Fibroblast of pulmonary artery (primary cell): Measurements from ENCODE around the gene SACS.
A peak's percentile ranks its signal among the peaks of the same experiment; 100 is the strongest.

Experiments
- DNase-seq: peaks from one replicate; pipeline ENCODE4 v3.0.0-alpha.2; 2010; ENCODE audit warnings: low read depth
- H3K4me3 ChIP-seq: replicated peaks from 2 replicates; pipeline ENCODE4 v1.5.1; 2011; ENCODE audit warnings: low read depth, mild to moderate bottlenecking, control low read depth, low read length, moderate library complexity
- TF ChIP-seq, protein P1 (sequence below): IDR thresholded peaks from 2 replicates; pipeline ENCODE4 v1.5.1; 2011; ENCODE audit warnings: mild to moderate bottlenecking, control low read depth, low read length, inconsistent platforms; ENCODE audit errors: missing control alignments

SACS gene

DNA sequence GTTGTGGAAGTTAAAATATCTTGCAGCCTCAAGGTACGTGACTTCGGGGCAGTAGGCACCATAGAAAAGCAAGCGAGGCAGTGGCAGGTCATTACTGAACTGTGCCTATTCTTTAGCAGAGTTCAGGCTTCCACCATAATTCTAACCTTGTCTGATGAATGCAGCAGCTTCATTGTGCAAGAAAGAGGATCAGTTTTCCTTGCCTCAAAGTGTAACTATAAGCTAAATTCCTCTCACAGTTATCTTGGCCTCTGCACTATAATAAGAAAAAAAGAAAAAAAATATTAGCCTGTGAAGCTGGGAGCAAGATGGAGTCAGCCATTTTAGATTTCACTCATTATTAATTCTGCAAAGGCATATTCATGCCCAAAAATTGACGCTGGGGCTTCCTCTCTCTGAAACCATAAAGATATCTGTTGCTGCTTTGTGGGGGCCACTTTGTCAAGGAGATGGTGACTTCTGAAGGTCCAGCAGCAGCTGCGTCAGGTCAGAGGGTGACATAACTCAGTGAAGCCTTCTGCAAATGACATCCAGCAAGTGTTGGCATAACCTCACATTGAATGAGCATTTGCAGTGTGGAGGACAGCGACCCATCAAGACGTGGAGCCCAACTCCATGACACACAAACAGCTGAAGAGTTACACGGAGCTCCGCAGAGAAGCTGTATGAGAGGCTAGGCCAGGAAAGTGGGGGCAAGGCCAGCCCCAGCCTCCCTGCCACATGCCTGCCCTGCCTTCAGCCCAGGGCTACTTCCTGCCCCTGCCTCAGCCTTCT, 23.1 kb upstream of the SACS start:
- no peak overlapping the region for H3K4me3 ChIP-seq
- DNase-seq, result no peak
- TF ChIP-seq, protein P1, sequence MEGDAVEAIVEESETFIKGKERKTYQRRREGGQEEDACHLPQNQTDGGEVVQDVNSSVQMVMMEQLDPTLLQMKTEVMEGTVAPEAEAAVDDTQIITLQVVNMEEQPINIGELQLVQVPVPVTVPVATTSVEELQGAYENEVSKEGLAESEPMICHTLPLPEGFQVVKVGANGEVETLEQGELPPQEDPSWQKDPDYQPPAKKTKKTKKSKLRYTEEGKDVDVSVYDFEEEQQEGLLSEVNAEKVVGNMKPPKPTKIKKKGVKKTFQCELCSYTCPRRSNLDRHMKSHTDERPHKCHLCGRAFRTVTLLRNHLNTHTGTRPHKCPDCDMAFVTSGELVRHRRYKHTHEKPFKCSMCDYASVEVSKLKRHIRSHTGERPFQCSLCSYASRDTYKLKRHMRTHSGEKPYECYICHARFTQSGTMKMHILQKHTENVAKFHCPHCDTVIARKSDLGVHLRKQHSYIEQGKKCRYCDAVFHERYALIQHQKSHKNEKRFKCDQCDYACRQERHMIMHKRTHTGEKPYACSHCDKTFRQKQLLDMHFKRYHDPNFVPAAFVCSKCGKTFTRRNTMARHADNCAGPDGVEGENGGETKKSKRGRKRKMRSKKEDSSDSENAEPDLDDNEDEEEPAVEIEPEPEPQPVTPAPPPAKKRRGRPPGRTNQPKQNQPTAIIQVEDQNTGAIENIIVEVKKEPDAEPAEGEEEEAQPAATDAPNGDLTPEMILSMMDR, result no peak

DNA sequence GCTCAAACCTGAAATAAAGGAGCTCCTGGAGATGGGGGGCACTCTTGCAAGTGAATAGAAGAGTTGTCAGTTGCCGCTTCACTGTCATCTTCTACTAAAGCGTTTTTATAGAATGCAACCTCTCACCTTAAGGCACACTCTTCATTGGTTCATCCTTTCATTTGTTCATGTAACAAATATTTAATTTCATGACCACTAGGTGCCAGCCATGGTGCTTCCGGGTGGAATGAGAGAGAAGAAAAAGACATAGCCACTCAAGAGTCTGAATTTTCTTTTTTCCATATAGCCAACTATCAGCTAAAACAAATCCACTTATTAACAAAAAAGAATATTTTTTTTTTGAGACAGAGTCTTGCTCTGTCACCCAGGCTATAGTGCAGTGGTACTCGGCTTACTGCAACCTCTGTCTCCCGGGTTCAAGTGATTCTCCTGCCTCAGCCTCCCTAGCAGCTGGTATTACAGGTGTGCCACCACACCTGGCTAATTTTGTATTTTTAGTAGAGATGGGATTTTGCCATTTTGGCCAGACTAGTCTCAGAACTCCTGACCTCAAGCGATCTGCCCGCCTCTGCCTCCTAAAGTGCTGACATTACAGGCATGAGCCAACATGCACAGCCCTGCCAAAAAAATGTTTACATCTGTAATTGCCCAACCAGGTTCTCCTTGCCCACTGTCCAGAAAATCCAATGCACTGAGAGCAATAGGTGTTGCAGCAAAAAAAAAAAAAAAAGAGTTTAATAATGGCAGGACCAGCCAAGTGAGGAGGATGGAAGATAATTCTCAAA, 22.1 kb upstream of the SACS start:
- TF ChIP-seq, protein P1, result no peak
- no peak for DNase-seq

DNA sequence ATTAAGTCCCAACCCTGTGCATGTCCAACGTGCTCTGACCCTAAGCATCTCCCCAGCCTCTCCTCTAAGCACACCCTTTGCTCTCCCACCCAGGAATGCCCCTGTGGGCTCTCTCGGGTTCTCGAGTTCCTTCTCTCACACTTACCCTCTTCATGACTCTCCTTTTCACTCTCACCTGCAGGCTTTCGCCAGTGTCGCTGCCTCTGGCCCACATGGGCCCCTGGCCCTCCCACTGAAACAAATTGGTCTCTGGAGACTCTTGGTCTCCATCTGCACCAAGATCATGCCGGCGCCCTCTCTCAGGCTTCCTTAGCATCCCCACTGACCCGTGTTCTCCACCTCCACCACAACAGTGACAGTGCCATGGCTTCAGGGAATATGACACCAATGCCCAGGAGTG, 19.6 kb upstream of the SACS start:
- H3K4me3 ChIP-seq, result no peak overlapping the region
- DNase-seq, result no peak

More for the DNA sequence above, 22.1 kb upstream of the SACS start:
- no peak overlapping the region for H3K4me3 ChIP-seq

DNA sequence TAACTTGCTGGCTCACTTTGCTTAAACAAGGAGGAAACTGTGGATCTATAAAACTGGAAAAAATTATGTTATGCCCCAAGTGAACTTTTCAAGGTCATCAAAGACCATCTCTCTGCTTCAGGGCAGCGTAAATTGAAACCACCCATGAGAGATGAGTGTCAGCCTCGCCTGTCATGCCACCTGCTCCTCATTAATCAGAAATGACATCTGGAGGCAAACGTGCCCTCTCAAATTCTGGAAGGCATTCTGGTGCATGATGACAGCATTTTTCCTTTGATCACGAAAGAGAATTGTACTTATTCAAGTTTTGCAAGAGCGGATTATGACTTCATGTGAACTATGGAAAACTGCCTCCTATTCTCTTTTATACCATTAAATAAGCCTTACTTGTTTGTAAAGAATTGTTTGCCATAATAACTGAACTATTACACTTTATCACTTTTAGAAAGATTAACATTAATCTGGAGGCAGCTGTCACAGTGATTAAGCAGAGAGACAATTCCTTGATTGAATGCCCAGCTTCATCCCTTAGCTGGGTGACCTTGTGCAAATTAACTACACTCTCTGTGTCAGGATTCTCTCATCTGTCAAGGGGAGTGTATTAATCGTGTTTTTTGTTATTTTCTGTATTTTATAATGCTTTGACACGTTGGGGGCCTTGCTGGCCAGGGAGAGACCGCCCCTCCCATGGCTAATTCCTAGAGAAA, 17.0 kb upstream of the SACS start:
- TF ChIP-seq, protein P1, result no peak
- DNase-seq, result no peak
- H3K4me3 ChIP-seq, result no peak overlapping the region

More for the DNA sequence above, 19.6 kb upstream of the SACS start:
- TF ChIP-seq, protein P1, result no peak

DNA sequence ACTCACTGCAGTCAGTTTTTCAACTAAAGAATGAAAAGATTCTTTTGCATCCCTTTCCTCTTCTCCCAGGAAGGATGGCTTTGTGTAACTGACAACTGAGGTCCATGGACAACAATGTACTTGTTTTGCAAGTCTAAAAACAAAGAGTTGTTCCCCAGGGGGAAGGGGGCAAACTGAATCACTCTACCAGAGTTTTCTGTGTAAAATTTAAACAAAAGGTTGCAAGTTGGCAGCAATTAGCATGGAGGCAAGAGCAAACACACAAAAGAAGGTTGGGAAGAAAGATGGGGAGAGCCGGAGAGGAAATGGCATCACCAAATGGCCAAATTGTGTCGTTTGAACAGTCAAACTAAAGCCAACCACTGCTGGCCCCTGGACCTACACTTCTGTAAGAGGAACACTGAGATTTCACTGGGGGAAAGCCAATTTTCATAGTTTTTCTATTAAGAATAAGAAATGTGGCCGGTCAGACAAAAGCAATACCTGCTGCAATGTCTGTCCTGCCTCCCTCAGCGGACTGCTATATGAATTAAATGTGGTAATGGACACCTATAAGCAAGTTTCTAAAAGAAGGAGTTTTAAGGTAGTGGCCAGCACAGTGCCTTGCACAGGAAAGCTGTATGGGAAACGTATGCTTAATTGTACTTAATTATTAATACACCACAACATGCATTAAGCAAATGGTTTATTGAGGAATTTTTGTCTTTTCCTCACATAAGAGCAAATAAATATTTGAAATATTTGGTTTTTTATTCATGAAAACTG, 16.1 kb upstream of the SACS start:
- DNase-seq, result no peak
- H3K4me3 ChIP-seq, result no peak overlapping the region
- TF ChIP-seq, protein P1, result no peak

DNA sequence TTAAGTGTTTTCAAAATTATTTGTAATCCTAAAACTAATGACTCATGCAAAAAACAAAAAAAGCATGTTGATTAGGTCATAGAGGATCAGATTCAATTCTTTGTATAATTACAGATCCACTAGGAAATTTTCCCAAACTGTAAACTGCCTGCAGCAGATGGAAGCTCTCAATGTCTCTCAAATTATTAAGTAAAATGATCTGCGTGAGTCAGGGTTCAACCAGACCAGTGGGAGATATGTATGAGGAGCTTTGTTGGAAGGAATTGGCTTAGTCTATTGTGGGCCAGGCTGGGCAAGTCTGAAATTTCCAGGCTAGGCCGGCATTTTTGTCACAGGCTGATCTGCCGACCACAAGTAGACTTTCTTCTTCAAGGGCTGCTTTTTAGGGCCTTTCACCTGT, 14.4 kb upstream of the SACS start:
- H3K4me3 ChIP-seq, result no peak overlapping the region
- DNase-seq, result peak; percentile 81
- TF ChIP-seq, protein P1, result no peak
